ENCODE measurements around the gene KCNS1. TPM values are rescaled to one million over a fixed set of nuclear protein-coding genes. Genes with fewer than 3 reads are reported as not detected.

KCNS1 gene
- total RNA-seq, 1 experiment from 2014 or later: 0.98 TPM

- no peaks in the 10 kb centered on the region for H3K79me2 ChIP-seq (ENCODE audit: insufficient read depth, low read length)
Observed at GRCh38 chr20:45112754-45113153, 11.8 kb upstream of the KCNS1 start.

More at GRCh38 chr20:45112754-45113153, 11.8 kb upstream of the KCNS1 start:
- H2AFZ ChIP-seq (ENCODE audit: low read length): no peak overlapping the region
- no peaks in the 10 kb centered on the region for H3K79me1 ChIP-seq (ENCODE audit: insufficient read depth, low read depth, low read length, poor library complexity, severe bottlenecking)
- H3K27me3 ChIP-seq (ENCODE audit: insufficient read depth, low read length): no peaks in the 10 kb centered on the region
- no peak overlapping the region for H2BK12ac ChIP-seq (ENCODE audit: insufficient read length, low read depth, low read length)
- H4K8ac ChIP-seq (replicated peaks; ENCODE audit: insufficient read length, low read depth, low read length): no peak overlapping the region
- no peak overlapping the region for H2AK5ac ChIP-seq (ENCODE audit: insufficient read length, low read length)
- H3K23ac ChIP-seq (ENCODE audit: insufficient read length, low read depth, low read length): no peak overlapping the region
- Mint-ChIP-seq H3K4me3 (no peak overlapping the region), H3K27ac (no peak overlapping the region), H3K36me3 (ENCODE audit: insufficient read depth in 1 of 3, low read depth in 3 of 3) (no peaks in the 10 kb centered on the region), H3K27me3 (ENCODE audit: low read depth) (peaks cover 9% of the 10 kb centered on the region), H3K4me1 (peaks cover 9 to 16% of the 10 kb centered on the region in 2 experiments), H3K9me3 (no peaks in the 10 kb centered on the region)
- H3K23me2 ChIP-seq (ENCODE audit: insufficient read length, low read depth, low read length, poor library complexity, severe bottlenecking): no peaks in the 10 kb centered on the region
- H2BK20ac ChIP-seq (ENCODE audit: low read depth, low read length, poor library complexity, severe bottlenecking): no peak overlapping the region
- H3K4me1 ChIP-seq (ENCODE audit: insufficient read depth, low read length): no peaks in the 10 kb centered on the region
- H2BK120ac ChIP-seq (ENCODE audit: low read depth, low read length, poor library complexity, severe bottlenecking): no peak overlapping the region
- H3K9ac ChIP-seq (ENCODE audit: extremely low read depth, insufficient read length, low read length): no peak overlapping the region
- no peak overlapping the region for H2BK5ac ChIP-seq (ENCODE audit: insufficient read length, low read length)
- H3K9me3 ChIP-seq (ENCODE audit: control insufficient read depth, low read depth, low read length): no peaks in the 10 kb centered on the region
- no peak overlapping the region for H4K91ac ChIP-seq (ENCODE audit: insufficient read length, low read depth, low read length)
- H3T11ph ChIP-seq (ENCODE audit: low read length): no peak overlapping the region
- H3K4ac ChIP-seq (ENCODE audit: low read depth, low read length): no peak overlapping the region
- no peak for TF ChIP-seq CTCF (conservative IDR thresholded peaks at IDR 0.05)
- H4K5ac ChIP-seq (ENCODE audit: insufficient read length, low read depth, low read length): no peak overlapping the region
- H4K20me1 ChIP-seq (ENCODE audit: control insufficient read depth, insufficient read depth, insufficient read length): no peaks in the 10 kb centered on the region
- no peak for DNase-seq
- H3K4me2 ChIP-seq (ENCODE audit: insufficient read depth, insufficient read length, low read length): no peak overlapping the region
- H3K27ac ChIP-seq (ENCODE audit: insufficient read length, low read depth, low read length): no peak overlapping the region
- H2BK15ac ChIP-seq (ENCODE audit: low read depth, low read length): no peak overlapping the region
- no peak overlapping the region for H3K56ac ChIP-seq (ENCODE audit: insufficient read length, low read depth, low read length)
- no peak overlapping the region for H3K14ac ChIP-seq (ENCODE audit: insufficient read depth, low read length)
- no peak overlapping the region for H3K18ac ChIP-seq (ENCODE audit: insufficient read length, low read depth, low read length)
